Mammary epithelial cell (primary cell): ENCODE data around the gene GPR139.

Experiments used
- CTCF ChIP-seq, 2 donors: IDR thresholded peaks in 1 of 2; conservative IDR thresholded peaks in 1 of 2; 2 replicates each; pipeline ENCODE4 v1.5.1; 2011 to 2012; ENCODE audit warnings: inconsistent platforms in 2 of 2, low read length in 2 of 2, mild to moderate bottlenecking in 2 of 2, control low read depth in 1 of 2, low read depth in 1 of 2; ENCODE audit not compliant: insufficient read depth in 1 of 2; ENCODE audit errors: extremely low read depth in 1 of 2
- EZH2 ChIP-seq: IDR thresholded peaks from 2 replicates; pipeline ENCODE4 v1.6.1; 2012; ENCODE audit warnings: low read length, inconsistent platforms, borderline replicate concordance

GRCh38 chr16:20051611-20052010, 22.1 kb downstream of the GPR139 start:
- TF ChIP-seq CTCF (conservative IDR thresholded peaks at IDR 0.05 in 1 of 2, IDR thresholded peaks at IDR 0.05 in 1 of 2; ENCODE audit: extremely low read depth in 1 of 2, insufficient read depth in 1 of 2, low read depth in 1 of 2, low read length in 2 of 2) (no peak), EZH2 (no peak)
